ENCODE data around the gene ZNF692.
A peak's percentile ranks its signal among the peaks of the same experiment; 100 is the strongest.

Gene ZNF692

GRCh38 chr1:248848602-248849001 is 10.3 kb downstream of the ZNF692 start:
- no peak overlapping the region for H3K4me3 ChIP-seq (ENCODE audit: low read length)
- no peak for TF ChIP-seq ZNF274 (IDR thresholded peaks at IDR 0.05; ENCODE audit: low read depth, low read length)

- no peak overlapping the region for H3K4me3 ChIP-seq (ENCODE audit: low read length)
- no peak for TF ChIP-seq ZNF274 (IDR thresholded peaks at IDR 0.05; ENCODE audit: low read depth, low read length)
Observed at GRCh38 chr1:248847956-248848561, 10.8 kb downstream of the ZNF692 start.

GRCh38 chr1:248847181-248847955 is 11.5 kb downstream of the ZNF692 start:
- no peak for TF ChIP-seq ZNF274 (IDR thresholded peaks at IDR 0.05; ENCODE audit: low read depth, low read length)
- H3K4me3 ChIP-seq (ENCODE audit: low read length), result no peak overlapping the region

- TF ChIP-seq ZNF274 (IDR thresholded peaks at IDR 0.05; ENCODE audit: low read depth, low read length), result no peak
- H3K4me3 ChIP-seq (ENCODE audit: low read length), result no peak overlapping the region
Observed at GRCh38 chr1:248844526-248844925, 14.4 kb downstream of the ZNF692 start.

GRCh38 chr1:248843687-248844086 is 15.2 kb downstream of the ZNF692 start:
- H3K4me3 ChIP-seq (ENCODE audit: low read length), result no peak overlapping the region
- no peak for TF ChIP-seq ZNF274 (IDR thresholded peaks at IDR 0.05; ENCODE audit: low read depth, low read length)

GRCh38 chr1:248842781-248843331 is 16.0 kb downstream of the ZNF692 start:
- H3K4me3 ChIP-seq (ENCODE audit: low read length), result no peak overlapping the region
- no peak for TF ChIP-seq ZNF274 (IDR thresholded peaks at IDR 0.05; ENCODE audit: low read depth, low read length)

GRCh38 chr1:248841702-248842395 is 17.0 kb downstream of the ZNF692 start:
- no peak overlapping the region for H3K4me3 ChIP-seq (ENCODE audit: low read length)
- no peak for TF ChIP-seq ZNF274 (IDR thresholded peaks at IDR 0.05; ENCODE audit: low read depth, low read length)

GRCh38 chr1:248840946-248841345 is 17.9 kb downstream of the ZNF692 start:
- no peak overlapping the region for H3K4me3 ChIP-seq (ENCODE audit: low read length)
- TF ChIP-seq ZNF274 (IDR thresholded peaks at IDR 0.05; ENCODE audit: low read depth, low read length), result no peak

- H3K4me3 ChIP-seq (ENCODE audit: low read length), result peak overlapping the region; percentile 64
- no peak for TF ChIP-seq ZNF274 (IDR thresholded peaks at IDR 0.05; ENCODE audit: low read depth, low read length)
Observed at GRCh38 chr1:248839168-248839555, 19.7 kb downstream of the ZNF692 start.

GRCh38 chr1:248838357-248839167 is 20.3 kb downstream of the ZNF692 start:
- H3K4me3 ChIP-seq (ENCODE audit: low read length), result peak overlapping the region; percentile 64
- TF ChIP-seq ZNF274 (IDR thresholded peaks at IDR 0.05; ENCODE audit: low read depth, low read length), result no peak

GRCh38 chr1:248837781-248838356 is 21.0 kb downstream of the ZNF692 start, which contains the start of gene ZNF672:
ZNF672 (plus strand) TSS chr1:248838224; CDS start chr1:248847275, 9,051 bp downstream.
- TF ChIP-seq ZNF274 (IDR thresholded peaks at IDR 0.05; ENCODE audit: low read depth, low read length), result no peak

GRCh38 chr1:248837045-248837780 is 21.7 kb downstream of the ZNF692 start:
- TF ChIP-seq ZNF274 (IDR thresholded peaks at IDR 0.05; ENCODE audit: low read depth, low read length), result no peak
- peak overlapping the region; percentile 64 for H3K4me3 ChIP-seq (ENCODE audit: low read length)

More at GRCh38 chr1:248837781-248838356, 21.0 kb downstream of the ZNF692 start, which contains the start of gene ZNF672:
- peak within 1 kb of the TSS; percentile 64 for H3K4me3 ChIP-seq (ENCODE audit: low read length)

All from GM08714 (cell line).